Stimulated activated CD4-positive, alpha-beta T cell treated with anti-CD3 and anti-CD28 coated beads, Interleukin-4, amount 100 ng/mL, for 4 hours (primary cell): Measurements from ENCODE around the gene LY6G6D.

ENCODE experiments used
- DNase-seq, 2 experiments: peaks; one replicate each; pipeline ENCODE4 v3.0.0-alpha.2; 2020

The LY6G6D gene

GRCh38 chr6:31737315-31737990 lies 22.3 kb downstream of the LY6G6D start:
- DNase-seq, result no peak

DNA sequence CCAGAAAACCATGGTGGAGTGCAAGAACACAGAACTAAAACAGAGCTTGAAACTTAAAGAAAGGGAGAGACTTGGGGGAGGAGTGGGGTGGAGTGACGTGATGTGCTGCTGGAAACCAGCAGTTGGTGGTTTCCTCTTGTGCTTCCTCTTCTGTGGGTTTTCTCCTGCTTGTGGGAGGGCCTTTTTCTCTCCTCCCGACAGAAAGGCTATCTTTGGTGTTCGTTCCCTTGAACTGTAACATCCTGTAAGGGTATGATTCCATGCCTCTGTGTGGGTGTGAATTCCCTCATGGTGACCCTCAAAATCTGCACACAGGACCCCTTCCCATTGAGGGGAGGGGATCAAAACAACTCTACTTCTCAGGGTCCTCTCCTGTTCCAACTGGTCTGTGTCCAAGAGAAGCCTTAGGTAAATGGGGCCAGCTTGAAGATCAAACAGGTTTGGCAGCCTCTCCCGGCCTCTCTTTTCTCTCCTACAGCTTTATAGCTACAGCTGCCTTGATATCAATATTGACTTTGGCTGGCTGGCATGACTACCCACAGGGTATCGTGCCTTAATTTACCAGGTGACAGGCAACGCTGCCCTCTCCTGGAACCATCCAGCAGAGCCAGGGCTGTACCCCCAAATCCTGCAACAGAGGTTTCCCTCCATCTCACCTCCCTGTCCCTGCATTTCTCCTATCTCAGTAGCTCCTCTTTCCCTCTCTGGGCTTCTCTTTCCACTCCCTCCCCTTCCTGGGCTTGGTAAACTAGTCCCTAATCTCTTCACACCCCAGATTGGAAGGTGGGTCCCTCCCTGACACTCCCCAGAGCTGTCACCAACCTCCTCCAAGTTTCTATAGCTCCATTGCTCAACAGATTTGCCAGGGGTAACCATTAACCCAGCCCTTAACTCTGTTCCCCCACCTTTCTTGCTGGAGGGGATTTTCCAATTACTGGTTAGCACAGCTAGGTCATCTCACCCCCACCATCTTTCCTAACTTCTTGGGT lies 23.1 kb downstream of the LY6G6D start:
- DNase-seq, result peak; percentile 30 to 71

GRCh38 chr6:31739639-31740396 lies 24.7 kb downstream of the LY6G6D start, which contains the start of gene MSH5:
TSS of gene MSH5 (plus strand) at chr6:31740005. CDS start at chr6:31740467, 462 bp downstream.
- peak; percentile 92 to 96 for DNase-seq

DNA sequence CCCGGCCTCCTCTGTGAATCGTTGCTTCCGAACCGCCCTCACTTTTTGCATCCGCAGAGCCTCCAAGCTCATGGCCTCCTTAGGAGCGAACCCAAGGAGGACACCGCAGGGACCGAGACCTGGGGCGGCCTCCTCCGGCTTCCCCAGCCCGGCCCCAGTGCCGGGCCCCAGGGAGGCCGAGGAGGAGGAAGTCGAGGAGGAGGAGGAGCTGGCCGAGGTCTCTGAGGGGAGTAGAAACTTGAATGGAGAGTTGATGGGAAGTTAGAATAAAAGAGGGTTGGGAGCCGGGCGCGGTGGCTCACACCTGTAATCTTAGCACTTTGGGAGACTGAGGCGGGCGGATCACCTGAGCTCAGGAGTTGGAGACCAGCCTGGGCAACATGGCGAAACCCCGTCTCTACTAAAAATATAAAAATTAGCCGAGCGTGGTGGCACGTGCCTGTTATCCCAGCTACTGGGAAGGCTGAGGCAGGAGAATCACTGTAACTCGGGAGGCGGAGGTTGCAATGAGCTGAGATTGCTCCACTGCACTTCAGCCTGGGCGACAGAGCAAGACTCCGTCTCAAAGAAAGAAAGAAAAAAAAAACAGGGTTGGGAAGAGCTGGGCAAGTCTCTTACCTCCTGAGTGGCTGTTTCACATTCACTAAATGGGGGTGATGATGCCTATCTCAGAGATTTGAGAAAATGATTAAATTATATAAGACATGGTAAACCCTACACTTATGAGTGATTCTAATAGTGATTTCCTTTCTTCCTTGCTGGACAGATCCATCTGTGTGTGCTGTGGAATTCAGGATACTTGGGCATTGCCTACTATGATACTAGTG lies 25.5 kb downstream of the LY6G6D start:
- peak in 1 of 2 experiments; percentile 42 for DNase-seq

GRCh38 chr6:31741815-31742214 lies 26.7 kb downstream of the LY6G6D start:
- no peak for DNase-seq

GRCh38 chr6:31742894-31743293 lies 27.7 kb downstream of the LY6G6D start:
- DNase-seq, result no peak

DNA sequence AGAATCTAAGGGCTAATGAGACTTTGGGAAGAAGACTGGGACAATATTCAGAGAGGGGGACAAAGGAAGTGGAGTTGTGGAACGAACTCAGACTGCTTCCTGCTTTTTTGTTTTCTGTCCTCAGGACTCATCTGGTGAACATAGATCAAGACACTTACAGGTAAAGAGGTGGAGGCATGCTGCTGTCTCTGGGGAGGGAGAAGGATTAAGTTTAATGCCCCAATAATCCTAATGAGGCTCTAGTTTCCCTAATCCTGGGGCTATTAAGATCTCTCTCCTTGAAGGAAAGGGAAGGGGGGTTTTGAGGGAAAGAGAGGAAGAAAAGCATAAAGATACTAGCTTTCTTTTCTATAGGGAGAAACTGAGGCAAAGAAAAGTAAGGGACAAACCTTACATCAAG lies 29.3 kb downstream of the LY6G6D start:
- DNase-seq, result no peak

- DNase-seq, result no peak
Observed at GRCh38 chr6:31749301-31750036, 34.3 kb downstream of the LY6G6D start.

- DNase-seq, result no peak
Observed at GRCh38 chr6:31750411-31751022, 35.4 kb downstream of the LY6G6D start.

DNA sequence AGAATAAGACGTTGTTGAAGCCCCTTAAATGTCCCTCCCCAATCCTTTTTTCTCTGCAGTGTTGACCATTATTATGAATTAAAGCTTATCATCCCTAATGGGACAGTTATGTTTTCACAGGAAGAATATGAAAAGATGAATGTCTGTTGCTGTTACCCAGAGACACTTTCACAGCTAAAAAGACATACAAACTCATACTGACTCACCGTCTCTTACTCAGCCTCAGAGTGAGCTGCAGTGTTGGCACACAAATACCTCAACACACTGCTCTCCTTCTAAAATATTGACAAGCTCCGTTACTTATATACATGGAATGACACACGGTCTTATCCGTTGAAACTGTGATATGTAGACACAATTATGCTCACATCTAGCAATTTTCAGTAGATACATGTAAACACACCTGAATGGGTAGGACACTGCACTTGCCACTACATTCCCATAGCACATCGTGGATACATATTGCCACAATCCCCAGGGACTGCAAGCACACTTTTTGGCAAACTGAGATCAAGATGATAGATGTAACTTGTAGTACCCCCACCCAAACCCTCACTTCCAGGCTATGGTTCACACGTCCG lies 37.7 kb downstream of the LY6G6D start:
- no peak for DNase-seq

GRCh38 chr6:31758281-31758680 lies 43.1 kb downstream of the LY6G6D start:
- DNase-seq, result no peak

- DNase-seq, result no peak
Observed at GRCh38 chr6:31760790-31761189, 45.6 kb downstream of the LY6G6D start.

DNA sequence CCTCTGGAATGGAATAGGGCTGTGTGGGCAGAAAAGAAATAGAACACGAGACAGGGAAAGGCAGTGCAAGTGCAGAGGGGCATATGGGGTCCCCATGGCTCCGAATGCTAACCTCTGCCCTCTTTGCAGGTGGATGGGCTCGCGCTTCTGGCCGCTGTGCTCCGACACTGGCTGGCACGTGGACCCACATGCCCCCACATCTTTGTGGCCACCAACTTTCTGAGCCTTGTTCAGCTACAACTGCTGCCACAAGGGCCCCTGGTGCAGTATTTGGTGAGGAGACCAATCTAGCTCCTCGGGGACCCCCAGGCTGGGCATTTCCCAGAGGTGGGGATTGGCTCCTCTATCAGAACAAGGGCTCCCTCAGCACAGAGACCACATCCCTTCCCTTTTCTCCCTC lies 46.2 kb downstream of the LY6G6D start:
- no peak for DNase-seq

DNA sequence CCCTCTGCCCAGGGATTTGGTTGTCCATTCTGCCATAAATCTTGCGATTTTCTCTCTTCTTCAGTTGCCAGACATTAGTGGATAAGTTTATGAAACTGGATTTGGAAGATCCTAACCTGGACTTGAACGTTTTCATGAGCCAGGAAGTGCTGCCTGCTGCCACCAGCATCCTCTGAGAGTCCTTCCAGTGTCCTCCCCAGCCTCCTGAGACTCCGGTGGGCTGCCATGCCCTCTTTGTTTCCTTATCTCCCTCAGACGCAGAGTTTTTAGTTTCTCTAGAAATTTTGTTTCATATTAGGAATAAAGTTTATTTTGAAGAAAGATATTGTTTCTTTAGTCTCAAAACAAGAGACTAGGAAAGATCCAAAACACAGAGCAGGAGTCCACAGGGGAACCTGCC lies 47.2 kb downstream of the LY6G6D start, which contains the start of gene SAPCD1:
SAPCD1 (plus strand) TSS at position 301 of the 400 bp plus-strand sequence. CDS start 399 bp downstream, outside the sequence.
- DNase-seq, result no peak

DNA sequence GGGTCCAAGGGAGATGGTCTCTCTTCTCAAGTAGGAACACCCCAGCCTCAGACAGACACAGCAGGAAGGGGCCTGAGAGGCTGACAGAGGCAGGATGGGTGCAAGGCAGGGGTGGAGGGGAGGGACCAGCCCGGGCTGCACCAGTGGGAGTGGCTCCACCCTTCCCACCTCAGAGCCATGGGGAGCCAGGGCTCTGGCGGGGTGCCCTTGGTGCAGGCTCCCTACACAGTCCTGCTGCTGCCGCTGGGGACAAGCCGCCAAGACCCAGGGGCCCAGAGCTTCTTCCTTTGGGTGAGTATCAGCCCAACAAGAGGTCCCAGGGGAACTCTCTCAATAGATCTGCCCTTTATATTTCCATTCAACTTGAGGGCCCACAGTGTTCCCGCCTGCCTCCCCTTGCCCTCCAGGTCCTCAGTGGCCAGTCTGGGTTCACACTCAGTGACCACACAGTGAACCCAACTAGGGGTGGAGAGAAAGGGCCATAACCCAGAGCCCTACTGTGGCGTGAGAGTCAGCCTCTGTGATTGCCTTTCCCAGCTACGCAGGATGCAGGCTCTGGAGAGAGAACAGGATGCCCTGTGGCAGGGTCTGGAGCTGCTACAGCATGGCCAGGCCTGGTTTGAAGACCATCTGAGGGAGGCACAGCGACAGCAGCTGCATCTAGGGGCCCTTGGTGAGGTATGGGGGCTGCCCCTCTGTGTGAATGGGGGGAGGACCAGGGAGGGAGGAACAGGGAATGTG lies 47.9 kb downstream of the LY6G6D start:
- no peak for DNase-seq

DNA sequence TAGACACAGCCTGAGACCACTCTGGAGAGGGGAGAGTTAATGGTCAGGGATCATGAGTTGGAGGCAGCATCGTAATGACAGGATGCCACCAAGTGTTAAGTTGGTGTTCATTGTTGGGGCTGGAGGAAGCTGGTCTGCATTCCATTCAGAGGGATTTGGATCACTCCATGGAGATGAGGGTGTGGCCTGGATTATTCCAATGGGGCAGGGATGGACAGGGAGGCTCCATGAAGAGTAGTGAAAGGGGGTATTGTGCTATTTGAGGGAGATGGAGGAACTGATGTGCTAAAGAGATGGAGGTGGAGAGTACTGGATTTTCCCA lies 48.4 kb downstream of the LY6G6D start:
- DNase-seq, result no peak

GRCh38 chr6:31764198-31764597 lies 49.0 kb downstream of the LY6G6D start:
- DNase-seq, result no peak

GRCh38 chr6:31765559-31765909 lies 50.4 kb downstream of the LY6G6D start:
- no peak for DNase-seq

GRCh38 chr6:31765910-31766794 lies 51.0 kb downstream of the LY6G6D start:
- DNase-seq, result no peak
